Activated CD4-positive, alpha-beta memory T cell treated with anti-CD3 and anti-CD28 coated beads, Interleukin-2, amount 10 ng/mL, durations not matched to agents 7 days and 5 days (primary cell): ENCODE data around the gene ACOX2. TPM values are rescaled to one million over a fixed set of nuclear protein-coding genes. Genes with fewer than 3 reads are reported as not detected.

ENCODE experiments used
- CTCF ChIA-PET: fragments of 350-600 bp; sonication (Branson Sonifier 250); formaldehyde crosslinking; loops from one replicate; lab custom pipeline; 2021; ENCODE audit warnings: antibody characterized with exemption, inconsistent platforms; lab: Charles Lee
- POLR2A ChIA-PET: fragments of 350-600 bp; sonication (Branson Sonifier 250); formaldehyde crosslinking; loops from one replicate; lab custom pipeline; 2021; ENCODE audit warnings: antibody characterized with exemption; lab: Charles Lee
- DNase-seq: peaks from one replicate; pipeline ENCODE4 v3.0.0-alpha.2; 2020
- H3K27ac Mint-ChIP-seq: one replicate; pipeline ENCODE4 v1.8.0; 2021; ENCODE audit warnings: mild to moderate bottlenecking, mixed read lengths
- H3K27me3 Mint-ChIP-seq: one replicate; pipeline ENCODE4 v1.8.0; 2021; ENCODE audit warnings: mixed read lengths
- H3K36me3 Mint-ChIP-seq: one replicate; pipeline ENCODE4 v1.8.0; 2021; ENCODE audit warnings: low read depth, mixed read lengths
- H3K4me1 Mint-ChIP-seq: one replicate; pipeline ENCODE4 v1.8.0; 2021; ENCODE audit warnings: mixed read lengths
- H3K4me3 Mint-ChIP-seq: one replicate; pipeline ENCODE4 v1.8.0; 2021; ENCODE audit warnings: mild to moderate bottlenecking, mixed read lengths
- H3K9me3 Mint-ChIP-seq: one replicate; pipeline ENCODE4 v1.8.0; 2021; ENCODE audit warnings: mixed read lengths
- total RNA-seq, 2 experiments: library from RNA; stranded (reverse); gene quantifications; one replicate each; pipeline ENCODE4 v1.2.3, GENCODE V29; 2021

The ACOX2 gene
- total RNA-seq, 2 experiments from 2014 or later = not detected

DNA sequence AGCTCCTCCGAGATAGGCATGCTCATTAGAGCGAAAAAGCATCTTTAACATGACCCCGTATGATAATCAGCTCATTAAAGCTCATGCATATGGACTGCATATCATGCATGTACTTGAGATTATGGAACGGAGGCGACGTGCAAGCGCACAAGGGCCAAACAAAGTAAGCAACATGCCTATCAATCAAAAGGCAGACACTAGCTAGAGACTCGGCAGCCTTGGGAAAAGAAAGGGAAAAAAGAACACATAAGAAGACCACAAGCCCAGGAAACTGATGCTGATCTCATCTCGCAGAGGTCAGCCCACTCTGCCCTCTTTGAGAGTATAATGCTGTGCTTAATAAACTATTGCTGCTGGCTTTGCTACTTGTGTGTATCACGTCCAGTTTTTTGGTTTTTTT lies 2.6 kb upstream of the ACOX2 start:
- CTCF ChIA-PET = interaction anchor here (2.4 kb wide), 1 partner anchor 233 kb away, joined by 8 read pairs; the partner anchor contains the start of genes HTD2 and RPP14
- no peaks in the 10 kb centered on the region for H3K36me3 Mint-ChIP-seq

DNA sequence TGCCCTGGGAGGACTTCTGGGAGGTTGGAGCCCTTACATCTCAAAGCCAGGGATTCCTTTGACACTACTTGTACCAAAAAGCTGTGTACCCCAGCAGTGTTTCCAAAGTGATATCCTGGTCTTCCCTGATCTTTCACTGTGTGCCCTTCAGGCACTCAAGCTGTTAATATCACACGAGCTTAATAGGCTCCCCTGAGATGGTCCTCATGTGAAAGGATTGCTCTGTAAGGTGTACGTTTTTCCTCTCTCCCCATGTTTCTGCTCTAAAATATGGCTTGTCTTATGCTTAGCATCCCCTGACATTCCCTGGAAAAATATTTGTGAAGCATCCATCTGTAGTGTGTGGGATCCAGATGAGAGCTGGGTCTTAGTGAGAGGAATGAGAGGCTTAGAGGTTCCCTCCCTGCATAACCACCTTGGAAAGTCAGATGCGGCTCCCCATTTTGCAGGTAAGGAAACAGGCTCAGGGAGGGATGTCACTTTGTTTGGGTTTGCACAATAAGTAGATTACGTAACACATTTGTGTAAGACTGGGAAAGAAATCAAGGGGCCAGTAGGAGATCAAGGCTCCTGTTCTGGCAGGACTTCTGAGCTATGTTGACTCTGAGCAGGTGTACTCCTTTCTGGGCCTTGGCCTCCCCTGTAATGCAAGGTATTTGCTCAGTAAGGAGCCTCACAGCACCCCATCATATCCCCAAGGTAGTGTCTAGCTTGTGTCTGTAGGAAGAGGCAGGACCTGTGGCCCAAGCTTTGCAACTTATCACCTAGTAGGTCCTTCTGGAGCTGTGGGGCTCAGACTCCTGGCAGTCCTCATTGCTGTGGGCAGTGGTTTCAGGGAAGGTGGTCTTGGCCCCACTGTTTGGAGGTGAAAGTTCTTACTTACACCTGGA lies 667 bp upstream of the ACOX2 start:
- Mint-ChIP-seq H3K9me3 (no peaks in the 10 kb centered on the region), H3K4me3 (no peak overlapping the region), H3K36me3 (no peaks in the 10 kb centered on the region), H3K27me3 (peaks cover 2% of the 10 kb centered on the region), H3K4me1 (peaks cover 11% of the 10 kb centered on the region), H3K27ac (no peak overlapping the region)
- no peak for DNase-seq
- POLR2A ChIA-PET = no interaction called here
- CTCF ChIA-PET = interaction anchor here (1.0 to 3.4 kb wide), 3 partner anchors 31 to 231 kb away, joined by 6 to 10 read pairs (median 8); partner anchors contain the start of genes HTD2, KCTD6 and RPP14

More for the DNA sequence above, 2.6 kb upstream of the ACOX2 start:
- H3K27me3 Mint-ChIP-seq = peaks cover 10% of the 10 kb centered on the region
- peak; percentile 5 for DNase-seq
- H3K4me3 Mint-ChIP-seq = no peak overlapping the region
- POLR2A ChIA-PET = no interaction called here
- H3K9me3 Mint-ChIP-seq = no peaks in the 10 kb centered on the region
- peaks cover 6% of the 10 kb centered on the region for H3K4me1 Mint-ChIP-seq
- H3K27ac Mint-ChIP-seq = no peak overlapping the region

DNA sequence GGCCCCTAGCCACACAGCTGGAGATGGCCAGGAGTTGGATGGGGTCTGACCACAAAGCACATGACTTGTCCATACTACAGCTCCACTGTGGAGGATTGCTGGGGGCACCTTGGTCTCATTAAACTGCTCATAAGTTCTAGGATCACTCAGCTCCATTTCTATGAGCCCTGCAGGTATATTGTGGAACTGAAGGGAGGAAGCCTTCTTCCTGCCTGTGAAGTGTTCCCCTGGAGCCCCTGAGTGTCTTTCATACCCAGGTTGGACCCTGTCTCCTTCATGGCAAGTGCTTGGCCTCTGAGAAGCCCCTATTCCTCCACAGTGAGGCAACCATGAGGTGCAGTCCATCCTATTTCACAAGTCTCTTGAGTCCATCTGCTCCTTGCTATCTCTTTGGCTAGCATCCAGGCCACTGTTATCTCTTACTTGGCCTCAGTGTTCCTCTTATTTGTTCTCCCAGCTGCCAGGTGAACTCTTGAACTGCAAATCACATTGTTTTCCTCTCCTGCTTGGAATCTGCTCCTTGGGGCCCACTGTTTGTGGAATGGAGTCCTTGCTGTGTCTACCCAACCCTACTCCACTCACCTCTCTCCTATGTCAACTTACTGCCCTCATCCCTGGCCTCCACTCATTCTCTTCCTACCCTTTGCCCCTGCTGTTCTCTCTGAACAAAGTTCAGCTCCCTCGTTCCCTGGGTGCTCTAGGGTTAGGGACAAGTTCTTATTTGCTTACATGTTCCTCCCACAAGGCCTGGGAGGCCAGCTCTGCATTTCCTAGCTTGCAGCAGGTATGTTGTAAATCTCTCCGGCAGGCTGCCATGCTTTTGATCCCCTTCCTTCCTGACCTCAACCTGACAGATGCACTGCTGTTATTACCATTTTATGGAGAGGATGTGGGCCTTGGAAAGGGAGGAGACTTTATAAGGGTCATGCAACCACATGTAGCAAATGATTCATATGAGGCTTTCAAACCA lies 1.2 kb downstream of the ACOX2 start:
- Mint-ChIP-seq H3K4me3 (no peak overlapping the region), H3K36me3 (no peaks in the 10 kb centered on the region), H3K27ac (no peak overlapping the region), H3K9me3 (no peaks in the 10 kb centered on the region), H3K27me3 (no peaks in the 10 kb centered on the region), H3K4me1 (peaks cover 14% of the 10 kb centered on the region)
- DNase-seq = no peak
- ChIA-PET POLR2A (interaction anchor here (0.8 kb wide), 1 partner anchor 202 kb away, joined by 3 read pairs; no protein-coding TSS in a partner anchor), CTCF (interaction anchor here (0.8 to 3.4 kb wide), 2 partner anchors 43 to 186 kb away, joined by 3 to 10 read pairs; partner anchors contain the start of gene KCTD6)

DNA sequence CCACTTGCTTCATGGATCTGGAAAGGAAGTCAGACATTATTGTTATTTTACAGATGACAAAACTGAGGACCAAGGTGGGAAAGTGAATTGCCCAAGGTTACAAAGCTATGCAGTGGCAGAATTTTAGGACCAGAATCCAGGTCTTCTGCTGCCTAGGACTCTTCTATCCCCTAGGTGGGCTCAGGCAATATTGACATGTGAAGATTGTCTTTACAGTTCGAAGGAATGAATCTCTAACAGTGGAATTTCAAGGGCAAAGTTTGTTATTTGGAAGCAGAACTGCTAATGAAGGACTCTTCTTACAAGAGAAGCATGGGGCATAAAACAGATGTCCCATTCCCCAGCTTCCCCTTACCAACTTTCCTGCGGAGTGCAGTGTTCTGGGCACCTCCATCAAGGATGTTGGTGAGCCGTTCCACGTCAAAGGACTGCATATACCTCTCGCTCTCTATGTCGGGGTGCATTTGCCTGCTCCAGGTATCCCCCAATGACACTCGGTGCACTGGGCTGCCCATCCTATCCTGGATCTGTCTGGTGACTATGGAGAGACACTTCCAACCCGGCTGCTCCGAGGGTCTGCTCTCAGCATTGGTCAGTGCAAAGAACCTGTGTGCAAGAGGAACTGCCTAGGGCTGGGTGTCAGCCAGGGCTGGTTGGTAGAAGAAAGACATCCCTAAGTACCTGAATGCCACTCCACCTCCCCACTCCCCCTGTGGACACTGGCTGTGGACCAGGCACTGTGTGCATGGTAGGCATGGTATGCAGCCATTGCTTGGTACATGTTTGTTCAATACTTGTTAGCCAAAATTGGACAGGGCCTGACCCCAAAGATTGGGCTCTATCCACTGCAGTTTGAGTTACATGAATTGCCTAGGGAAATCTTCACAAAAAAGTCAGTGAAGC lies 2.1 kb downstream of the ACOX2 start:
- ChIA-PET POLR2A (no interaction called here), CTCF (interaction anchor here (0.6 to 2.0 kb wide), 8 partner anchors 10 to 228 kb away, joined by 3 to 18 read pairs (median 4); partner anchors contain the start of genes HTD2, KCTD6 and RPP14)
- H3K9me3 Mint-ChIP-seq = no peaks in the 10 kb centered on the region
- H3K27ac Mint-ChIP-seq = no peak overlapping the region
- no peak overlapping the region for H3K4me3 Mint-ChIP-seq
- H3K36me3 Mint-ChIP-seq = no peaks in the 10 kb centered on the region
- H3K27me3 Mint-ChIP-seq = no peaks in the 10 kb centered on the region
- H3K4me1 Mint-ChIP-seq = peaks cover 14% of the 10 kb centered on the region
- DNase-seq = no peak

DNA sequence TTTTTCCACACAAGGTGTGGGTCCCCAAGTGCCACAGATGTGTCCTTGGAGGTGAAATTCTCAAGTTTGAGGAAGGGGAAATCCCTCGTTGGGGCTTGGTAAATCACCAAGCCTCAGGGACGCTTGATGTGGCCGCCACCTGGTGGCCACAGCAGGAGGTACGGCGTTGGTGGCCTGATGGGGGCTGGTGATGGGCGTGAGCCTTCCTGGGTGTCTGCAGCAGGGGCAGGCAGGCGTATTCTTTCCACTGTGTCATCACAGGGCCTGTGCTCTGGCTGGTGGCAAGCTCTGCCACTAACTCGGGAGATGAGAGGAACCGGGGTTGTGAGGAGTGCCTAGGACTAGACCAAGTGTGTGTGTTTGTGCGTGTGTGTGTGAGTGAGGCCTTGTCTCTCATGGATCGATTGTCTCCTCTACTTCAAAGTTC lies 4.2 kb downstream of the ACOX2 start:
- CTCF ChIA-PET = interaction anchor here (0.9 to 2.3 kb wide), 11 partner anchors 11 to 226 kb away, joined by 3 to 18 read pairs (median 5); partner anchors contain the start of genes HTD2, KCTD6 and RPP14
- Mint-ChIP-seq H3K9me3 (no peaks in the 10 kb centered on the region), H3K4me1 (peaks cover 14% of the 10 kb centered on the region), H3K4me3 (no peak overlapping the region), H3K27me3 (no peaks in the 10 kb centered on the region), H3K27ac (no peak overlapping the region), H3K36me3 (no peaks in the 10 kb centered on the region)
- peak; percentile 82 for DNase-seq
- POLR2A ChIA-PET = no interaction called here

DNA sequence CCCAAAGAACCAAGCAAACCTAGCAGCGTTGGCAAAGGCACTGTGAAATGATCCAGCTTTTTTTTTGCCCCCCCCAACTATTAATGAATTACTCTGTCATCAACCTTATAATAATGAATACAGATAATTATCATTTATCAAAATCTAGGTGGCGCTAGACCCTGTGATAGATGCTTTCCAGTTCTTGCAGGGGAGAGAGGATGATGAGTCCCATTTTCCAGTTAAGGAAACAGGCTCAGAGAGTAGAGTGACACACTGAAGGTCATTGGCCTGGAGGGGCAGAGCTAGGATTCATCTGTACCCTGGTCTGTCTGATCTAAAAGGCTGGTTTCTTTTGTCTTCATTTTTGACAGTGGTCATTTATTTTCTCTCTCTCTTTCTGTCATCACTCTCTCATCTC lies 5.0 kb downstream of the ACOX2 start:
- Mint-ChIP-seq H3K27ac (no peak overlapping the region), H3K4me3 (no peak overlapping the region), H3K9me3 (no peaks in the 10 kb centered on the region), H3K4me1 (peaks cover 14% of the 10 kb centered on the region), H3K27me3 (no peaks in the 10 kb centered on the region), H3K36me3 (no peaks in the 10 kb centered on the region)
- POLR2A ChIA-PET = interaction anchor here (1.5 kb wide), 1 partner anchor 40 kb away, joined by 4 read pairs; the partner anchor contains the start of gene KCTD6
- CTCF ChIA-PET = interaction anchor here (0.7 to 2.3 kb wide), 9 partner anchors 10 to 225 kb away, joined by 3 to 10 read pairs (median 5); partner anchors contain the start of genes HTD2, KCTD6 and RPP14
- no peak for DNase-seq

DNA sequence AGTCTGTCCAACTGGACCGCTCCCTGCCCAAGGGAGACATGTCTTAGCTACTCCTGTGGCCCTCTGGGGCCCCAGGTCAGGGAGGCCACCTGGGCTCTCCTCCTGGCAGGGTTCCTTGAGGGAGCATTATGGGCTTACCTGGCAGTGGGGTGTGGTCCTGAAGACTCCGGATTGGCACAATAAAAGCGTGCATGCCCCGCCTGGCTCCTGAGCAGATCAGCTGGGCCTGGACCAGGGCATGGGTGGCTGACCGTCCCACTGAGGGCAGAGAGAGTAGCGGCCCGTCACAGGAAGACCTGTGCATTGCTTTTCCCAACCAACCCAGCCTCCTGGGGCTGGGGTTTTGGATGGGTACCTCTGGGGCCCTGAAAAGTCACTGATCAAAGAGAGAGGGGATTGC lies 5.4 kb downstream of the ACOX2 start:
- Mint-ChIP-seq H3K36me3 (no peaks in the 10 kb centered on the region), H3K27me3 (no peaks in the 10 kb centered on the region), H3K4me1 (peaks cover 14% of the 10 kb centered on the region), H3K4me3 (no peak overlapping the region), H3K9me3 (no peaks in the 10 kb centered on the region), H3K27ac (no peak overlapping the region)
- CTCF ChIA-PET = interaction anchor here (0.7 to 2.3 kb wide), 7 partner anchors 15 to 225 kb away, joined by 3 to 10 read pairs (median 5); partner anchors contain the start of genes HTD2, KCTD6 and RPP14
- no peak for DNase-seq
- POLR2A ChIA-PET = interaction anchor here (1.5 to 1.6 kb wide), 2 partner anchors 39 to 166 kb away, joined by 4 read pairs; partner anchors contain the start of gene KCTD6

DNA sequence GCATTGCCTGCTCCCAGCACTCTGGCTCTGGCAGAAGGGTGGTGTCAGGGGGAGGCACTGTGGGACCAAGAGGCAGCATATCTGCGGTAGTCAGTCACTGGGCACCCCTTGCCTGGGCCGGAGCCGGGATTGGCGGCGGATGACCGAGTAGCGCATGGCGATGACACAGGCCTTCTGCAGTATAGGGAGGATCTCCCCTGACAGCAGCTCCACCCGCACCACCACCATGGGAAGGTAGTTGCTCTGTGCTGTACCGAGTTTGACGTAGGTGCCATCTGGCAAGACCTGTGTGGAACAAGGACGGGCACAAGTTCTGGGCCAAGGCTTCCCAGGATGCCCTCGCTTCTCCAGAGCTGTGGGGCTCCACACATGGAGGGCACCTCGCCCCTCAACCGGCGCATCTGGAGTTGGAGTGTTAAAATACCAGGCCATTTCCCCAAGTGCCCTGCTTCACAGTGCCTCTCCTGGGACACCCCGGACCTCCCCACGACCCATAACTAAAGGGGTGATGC lies 6.6 kb downstream of the ACOX2 start:
- Mint-ChIP-seq H3K9me3 (no peaks in the 10 kb centered on the region), H3K27ac (no peak overlapping the region), H3K27me3 (no peaks in the 10 kb centered on the region), H3K4me3 (no peak overlapping the region), H3K36me3 (no peaks in the 10 kb centered on the region), H3K4me1 (peaks cover 8% of the 10 kb centered on the region)
- POLR2A ChIA-PET = interaction anchor here (1.6 kb wide), 1 partner anchor 165 kb away, joined by 4 read pairs; no protein-coding TSS in a partner anchor
- no peak for DNase-seq
- CTCF ChIA-PET = interaction anchor here (1.2 to 2.3 kb wide), 6 partner anchors 38 to 224 kb away, joined by 3 to 10 read pairs (median 5); partner anchors contain the start of genes HTD2, KCTD6 and RPP14

DNA sequence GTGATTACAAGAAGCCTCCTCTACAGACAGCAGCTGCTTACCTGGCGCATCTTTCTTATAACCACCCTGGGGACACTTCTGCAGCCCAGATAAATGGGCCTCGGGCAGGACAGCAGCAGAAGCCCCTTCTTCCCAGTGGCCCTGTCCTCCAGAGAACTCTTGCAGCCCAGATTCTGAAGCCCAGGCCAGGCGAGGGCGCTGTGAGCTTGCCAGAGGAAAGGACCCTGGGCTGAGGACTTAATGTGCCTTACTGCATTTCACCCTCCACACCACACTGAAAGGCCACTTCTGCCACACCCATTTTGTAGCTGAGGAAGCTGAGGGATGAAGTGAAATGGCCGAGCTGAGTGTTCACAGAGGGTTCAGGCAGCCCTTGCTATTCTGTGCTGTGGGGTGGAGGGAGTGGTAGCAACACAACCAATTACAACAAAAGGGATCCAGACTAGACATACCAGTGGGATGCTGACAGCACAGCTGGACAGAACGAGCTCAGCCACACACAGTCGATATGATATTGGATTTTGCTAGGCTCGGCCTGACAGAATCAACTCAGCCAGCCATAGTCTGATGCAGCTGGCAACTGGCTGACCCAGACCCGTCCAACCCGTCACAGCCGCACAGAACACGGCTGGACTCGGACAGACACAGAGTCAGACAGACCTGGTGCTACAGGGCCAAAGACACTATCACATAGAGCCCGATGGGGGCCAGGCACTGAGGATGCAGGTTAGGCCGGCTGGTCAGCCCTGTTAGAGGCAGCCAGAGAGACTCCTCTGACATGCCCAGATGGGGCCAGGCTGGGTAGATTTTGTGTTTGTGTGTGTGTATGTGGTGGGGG lies 7.3 kb downstream of the ACOX2 start:
- H3K4me3 Mint-ChIP-seq = no peak overlapping the region
- no peaks in the 10 kb centered on the region for H3K9me3 Mint-ChIP-seq
- H3K27me3 Mint-ChIP-seq = no peaks in the 10 kb centered on the region
- H3K27ac Mint-ChIP-seq = no peak overlapping the region
- H3K4me1 Mint-ChIP-seq = peaks cover 8% of the 10 kb centered on the region
- no peak for DNase-seq
- no peaks in the 10 kb centered on the region for H3K36me3 Mint-ChIP-seq
- CTCF ChIA-PET = interaction anchor here (1.2 to 1.9 kb wide), 5 partner anchors 9 to 223 kb away, joined by 3 to 9 read pairs (median 5); partner anchors contain the start of genes HTD2, KCTD6 and RPP14
- POLR2A ChIA-PET = interaction anchor here (1.6 kb wide), 1 partner anchor 164 kb away, joined by 4 read pairs; no protein-coding TSS in a partner anchor

DNA sequence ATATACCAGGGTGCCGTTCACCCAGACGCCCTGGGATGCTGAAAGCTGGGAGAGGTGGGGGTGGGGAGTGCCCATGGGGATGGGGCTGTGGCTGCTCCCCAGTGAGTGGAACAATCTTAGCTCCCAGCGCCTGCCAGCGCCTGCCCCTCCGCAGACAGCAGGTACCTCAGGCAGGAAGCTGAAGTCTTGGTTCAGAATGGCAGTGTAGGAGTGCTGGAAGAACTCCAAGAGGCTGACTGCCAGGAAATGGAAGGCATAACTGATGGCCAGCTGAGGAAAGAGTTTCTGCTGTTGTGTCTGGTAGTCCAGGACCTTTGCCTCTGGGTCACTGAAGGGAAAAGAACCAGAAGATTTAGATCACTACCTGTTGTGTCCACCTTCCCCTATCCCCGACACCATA lies 8.4 kb downstream of the ACOX2 start:
- H3K4me1 Mint-ChIP-seq = peaks cover 8% of the 10 kb centered on the region
- no peaks in the 10 kb centered on the region for H3K36me3 Mint-ChIP-seq
- ChIA-PET POLR2A (no interaction called here), CTCF (interaction anchor here (1.2 to 1.9 kb wide), 4 partner anchors 8 to 222 kb away, joined by 4 to 9 read pairs (median 5); partner anchors contain the start of genes HTD2, KCTD6 and RPP14)
- no peaks in the 10 kb centered on the region for H3K9me3 Mint-ChIP-seq
- no peak for DNase-seq
- H3K27ac Mint-ChIP-seq = no peak overlapping the region
- H3K4me3 Mint-ChIP-seq = no peak overlapping the region
- H3K27me3 Mint-ChIP-seq = no peaks in the 10 kb centered on the region
